K562 (cell line): ENCODE results near the gene OR13C5. TPM values are rescaled to one million over a fixed set of nuclear protein-coding genes. Genes with fewer than 3 reads are reported as not detected.

Experiments used
- ATAC-seq: fragments of 200-7000 bp; cut with Tn5 transposase; 3 replicates; pipeline ENCODE4 v1.9.1; 2020; ENCODE audit warnings: moderate library complexity
- BruUV-seq: library from RNA; stranded (reverse); fragments of 400-500 nt; replicated peaks from 2 replicates; lab custom pipeline; 2021; lab: Mats Ljungman, UMichigan
- CTCF ChIA-PET: fragments of 300-600 bp; formaldehyde crosslinking; extraction: SDS; loops from one replicate; lab custom pipeline; 2021; ENCODE audit warnings: low intra/inter-chr PET ratio; lab: Yijun Ruan, JAX
- POLR2A ChIA-PET: fragments of 300-600, 350-650 bp; sonication (Branson Sonifier 250); formaldehyde crosslinking; extraction: SDS; loops from one replicate; lab custom pipeline; 2021; ENCODE audit warnings: antibody characterized with exemption, inconsistent platforms; lab: Yijun Ruan, JAX
- DNase-seq, 4 experiments: peaks; one replicate each; pipeline versions ENCODE4 v3.0.0 to v3.0.0-alpha.2; 2011 to 2018; ENCODE audit warnings: low spot score in 3 of 4, mixed read lengths in 3 of 4; ENCODE audit errors: extremely low read depth in 1 of 4
- FAIRE-seq: peaks from 2 replicates; lab custom pipeline; 2011; peaks lifted over from hg19 to GRCh38; lab: Jason Lieb, UNC
- H2AFZ ChIP-seq: 2 replicates; pipeline ENCODE4 v1.6.0; 2011; ENCODE audit warnings: low read depth, low read length, control low read depth, inconsistent platforms
- H3K27ac ChIP-seq: fragments of 200-600 bp; 3 replicates; pipeline ENCODE4 v1.8.0; 2011; ENCODE audit warnings: low read depth, mild to moderate bottlenecking, control low read depth, inconsistent platforms, low read length, moderate library complexity, mixed read lengths; ENCODE audit errors: extremely low read depth
- H3K27me3 ChIP-seq, 2 experiments: fragments of 300-600 bp in 1 of 2; 2 replicates in 1 of 2; 3 replicates in 1 of 2; pipeline versions ENCODE4 v1.6.0 to v1.8.0; 2011; ENCODE audit warnings: inconsistent platforms in 2 of 2, low read length in 2 of 2, mild to moderate bottlenecking in 1 of 2, mixed read lengths in 1 of 2, moderate library complexity in 1 of 2; ENCODE audit not compliant: control insufficient read depth in 2 of 2, insufficient read depth in 2 of 2
- H3K36me3 ChIP-seq: fragments of 300-600 bp; 3 replicates; pipeline ENCODE4 v1.8.0; 2011; ENCODE audit warnings: mild to moderate bottlenecking, low read length, inconsistent platforms; ENCODE audit not compliant: control insufficient read depth, insufficient read depth
- H3K4me1 ChIP-seq, 2 experiments: fragments of 200-600 bp in 1 of 2; replicated peaks in 1 of 2; 2 replicates in 1 of 2; 3 replicates in 1 of 2; pipeline versions ENCODE4 v1.5.1 to v1.8.0; 2011; ENCODE audit warnings: inconsistent platforms in 2 of 2, low read length in 2 of 2, mild to moderate bottlenecking in 1 of 2, mixed read lengths in 1 of 2, moderate library complexity in 1 of 2; ENCODE audit not compliant: control insufficient read depth in 2 of 2, insufficient read depth in 2 of 2
- H3K4me2 ChIP-seq: 2 replicates; pipeline ENCODE4 v1.6.1; 2011; ENCODE audit warnings: low read length, control low read depth, inconsistent platforms, mixed read lengths; ENCODE audit not compliant: insufficient read depth
- H3K4me3 ChIP-seq: fragments of 200-600 bp; sonication (generic), shearing (Covaris generic); 2 replicates; pipeline ENCODE4 v1.5.1; 2016; ENCODE audit warnings: control low read depth, inconsistent platforms
- H3K79me2 ChIP-seq: fragments of 200-600 bp; 3 replicates; pipeline ENCODE4 v1.8.0; 2011; ENCODE audit warnings: low read length, inconsistent platforms; ENCODE audit not compliant: control insufficient read depth, insufficient read depth
- H3K9ac ChIP-seq, 2 experiments: 2 replicates each; pipeline versions ENCODE4 v1.6.0 to v1.6.1; 2011; ENCODE audit warnings: low read depth in 2 of 2, low read length in 2 of 2, control low read depth in 1 of 2, inconsistent platforms in 1 of 2, mild to moderate bottlenecking in 1 of 2, mixed read lengths in 1 of 2; ENCODE audit not compliant: insufficient read depth in 1 of 2
- H3K9me1 ChIP-seq: one replicate; pipeline ENCODE4 v1.6.0; 2011; ENCODE audit warnings: inconsistent platforms, mild to moderate bottlenecking, low read length, moderate library complexity; ENCODE audit not compliant: control insufficient read depth, insufficient read depth
- H3K9me3 ChIP-seq: replicated peaks from 2 replicates; pipeline ENCODE4 v1.5.1; 2011; ENCODE audit warnings: low read depth, low read length, inconsistent platforms; ENCODE audit not compliant: control insufficient read depth, insufficient read depth
- H4K20me1 ChIP-seq: replicated peaks from 2 replicates; pipeline ENCODE4 v1.6.1; 2011; ENCODE audit warnings: low read length, inconsistent platforms, mixed read lengths; ENCODE audit not compliant: control insufficient read depth, insufficient read depth
- CBFB ChIP-seq: sonication (generic); formaldehyde crosslinking; IDR thresholded peaks from 2 replicates; pipeline ENCODE4 v1.4.0; 2020; ENCODE audit warnings: mild to moderate bottlenecking, missing genetic modification reagents
- CBX5 ChIP-seq: IDR thresholded peaks from 2 replicates; pipeline ENCODE4 v1.6.1; 2014; ENCODE audit warnings: low read depth, borderline replicate concordance
- FOXO4 ChIP-seq: fragments of 450-650 bp; formaldehyde crosslinking; IDR thresholded peaks from 2 replicates; pipeline ENCODE4 v1.4.0; 2020; ENCODE audit warnings: mild to moderate bottlenecking, moderate library complexity
- HIVEP1 ChIP-seq: fragments of 250-450 bp; sonication (Bioruptor Pico); IDR thresholded peaks from 2 replicates; pipeline ENCODE4 v1.4.0; 2020; ENCODE audit warnings: mild to moderate bottlenecking
- KLF1 ChIP-seq: fragments of 450-650 bp; IDR thresholded peaks from 2 replicates; pipeline ENCODE4 v1.6.1; 2016; ENCODE audit warnings: missing genetic modification characterization, missing compliant biosample characterization
- MYC ChIP-seq, 2 experiments: fragments of 250-450 bp in 1 of 2; sonication (Bioruptor Pico) in 1 of 2; IDR thresholded peaks; 2 replicates each; pipeline versions ENCODE4 v1.5.1 to v1.6.1; 2012 to 2021; ENCODE audit warnings: low read depth in 2 of 2, borderline replicate concordance in 1 of 2, improper control_type of control experiment in 1 of 2, low read length in 1 of 2, mild to moderate bottlenecking in 1 of 2, moderate library complexity in 1 of 2
- POLR2B ChIP-seq: fragments of 450-650 bp; IDR thresholded peaks from 2 replicates; pipeline ENCODE4 v1.6.1; 2018; ENCODE audit warnings: low read depth; ENCODE audit not compliant: partially characterized antibody
- RNF2 ChIP-seq: sonication (generic); IDR thresholded peaks from 2 replicates; pipeline ENCODE4 v1.6.1; 2016
- ZNF3 ChIP-seq: fragments of 250-450 bp; sonication (Bioruptor Pico); IDR thresholded peaks from 2 replicates; pipeline ENCODE4 v1.5.0; 2021; ENCODE audit warnings: mild to moderate bottlenecking, moderate library complexity
- ZNF398 ChIP-seq: fragments of 250-450 bp; sonication (Bioruptor Pico); IDR thresholded peaks from 2 replicates; pipeline ENCODE4 v1.8.0; 2021; ENCODE audit warnings: moderate library complexity, mild to moderate bottlenecking, inconsistent platforms
- ZNF586 ChIP-seq: fragments of 450-650 bp; formaldehyde crosslinking; conservative IDR thresholded peaks from 2 replicates; pipeline ENCODE4 v1.4.0; 2020; ENCODE audit warnings: mild to moderate bottlenecking, moderate library complexity
- ZNF707 ChIP-seq: fragments of 250-450 bp; sonication (Bioruptor Pico); conservative IDR thresholded peaks from 2 replicates; pipeline ENCODE4 v1.8.0; 2022; ENCODE audit warnings: inconsistent platforms, mild to moderate bottlenecking, moderate library complexity
- ZNF77 ChIP-seq: fragments of 250-450 bp; sonication (Bioruptor Pico); IDR thresholded peaks from 2 replicates; pipeline ENCODE4 v1.5.0; 2020
- ZNF785 ChIP-seq: fragments of 250-450 bp; sonication (Bioruptor Pico); IDR thresholded peaks from 2 replicates; pipeline ENCODE4 v1.4.0; 2020; ENCODE audit warnings: mild to moderate bottlenecking
- ZSCAN32 ChIP-seq: fragments of 450-650 bp; formaldehyde crosslinking; IDR thresholded peaks from 2 replicates; pipeline ENCODE4 v1.4.0; 2020; ENCODE audit warnings: mild to moderate bottlenecking, moderate library complexity
- WGBS: fragments of 100-300 bp; shearing (Covaris generic); methylation state at CpG from one replicate; pipeline ENCODE4 v1.1.6; 2016; ENCODE audit warnings: low coverage, mixed read lengths; ENCODE audit not compliant: insufficient coverage; ENCODE audit errors: missing lambda C conversion rate; 5-methylcytosine and 5-hydroxymethylcytosine counted together
- in situ Hi-C: fragments of 300-500 bp; cut with MboI; formaldehyde crosslinking; loops from 4 replicates; pipeline ENCODE4 v1.15.0; 2018; ENCODE audit warnings: inconsistent platforms, mixed read lengths
- intact Hi-C: fragments of 100-400 bp; cut with micrococcal nuclease; formaldehyde crosslinking; loops from 2 replicates; pipeline ENCODE4 v1.14.2; 2022
- polyA plus RNA-seq, 8 experiments: library from polyadenylated mRNA; depleted of rRNA in 4 of 8; stranded (reverse) in 5 of 8; unstranded in 3 of 8; fragments of >200 nt; fragmentation: Nextera tagmentation in 2 of 8; fragmentation: Illumina TruSeq in 1 of 8; extraction: Ambion mirVana in 2 of 8; extraction: Trizol in 1 of 8; gene quantifications; 2 replicates each; pipeline versions ENCODE4 v1.2.1 to v1.2.3, GENCODE V29; 2011 to 2014; ENCODE audit warnings: inconsistent platforms in 1 of 8, missing spikeins in 1 of 8
- total RNA-seq, 7 experiments: library from RNA; depleted of rRNA in 6 of 7; stranded (reverse); fragments of >200 nt in 6 of 7; fragmentation: Illumina TruSeq in 2 of 7; extraction: Trizol in 2 of 7; gene quantifications; 2 replicates each; pipeline versions ENCODE4 v1.2.1 to v1.2.3, GENCODE V29; 2011 to 2021; ENCODE audit warnings: low replicate concordance in 1 of 7
- TF ChIP-seq, protein P1 (sequence below), 2 experiments: fragments of 450-650 bp in 1 of 2; sonication (generic) in 1 of 2; formaldehyde crosslinking in 1 of 2; IDR thresholded peaks in 1 of 2; conservative IDR thresholded peaks in 1 of 2; 2 replicates each; pipeline versions ENCODE4 v1.6.1 to v1.8.1; 2016 to 2023; ENCODE audit warnings: mild to moderate bottlenecking in 2 of 2, moderate library complexity in 2 of 2, inconsistent platforms in 1 of 2, missing genetic modification reagents in 1 of 2
- TF ChIP-seq, protein P2 (sequence below): sonication (generic); formaldehyde crosslinking; IDR thresholded peaks from 2 replicates; pipeline ENCODE4 v1.5.0; 2020; ENCODE audit warnings: missing genetic modification reagents

OR13C5 gene
- total and polyA plus RNA-seq, 9 of the 15 experiments (the other 6 are each of a cell fraction or from before 2014, with no cell fraction given), result not detected

DNA sequence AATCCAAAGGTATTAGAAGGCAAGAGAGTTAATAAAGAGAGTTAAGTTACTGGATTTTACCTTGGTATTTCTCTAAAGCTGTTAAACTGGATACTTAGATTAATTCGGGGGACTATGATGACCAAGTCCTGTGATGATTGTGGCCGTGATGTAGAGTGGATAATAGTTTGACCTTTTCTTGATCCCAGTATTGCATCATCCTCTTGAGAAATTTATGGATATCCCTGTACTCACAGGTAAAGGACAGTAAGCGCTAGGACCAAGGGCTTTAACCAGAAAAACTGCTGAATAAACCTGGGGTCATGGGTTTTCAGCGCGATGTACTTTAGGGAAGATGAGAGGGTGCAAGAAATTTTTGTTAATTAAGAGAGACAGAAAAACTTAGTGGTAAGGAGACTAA is 21.9 kb downstream of the OR13C5 start (continued):
- TF ChIP-seq, protein P1, sequence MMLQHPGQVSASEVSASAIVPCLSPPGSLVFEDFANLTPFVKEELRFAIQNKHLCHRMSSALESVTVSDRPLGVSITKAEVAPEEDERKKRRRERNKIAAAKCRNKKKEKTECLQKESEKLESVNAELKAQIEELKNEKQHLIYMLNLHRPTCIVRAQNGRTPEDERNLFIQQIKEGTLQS (IDR thresholded peaks at IDR 0.05), result 0 out of 2 replicates have a peak, but pooled peaks have one; percentile 16
- TF ChIP-seq, protein P1 (CRISPR knock-in tag; conservative IDR thresholded peaks at IDR 0.05), result no peak
- TF ChIP-seq HIVEP1, result no peak
- TF ChIP-seq FOXO4, result no peak
- no peak for TF ChIP-seq CBFB (CRISPR knock-in tag)
- TF ChIP-seq ZSCAN32 (CRISPR knock-in tag), result no peak
- TF ChIP-seq RNF2, result no peak
- TF ChIP-seq MYC (IDR thresholded peaks at IDR 0.05; ENCODE audit: low read depth, low read length), result no peak
- TF ChIP-seq MYC (CRISPR knock-in tag; IDR thresholded peaks at IDR 0.05; ENCODE audit: borderline replicate concordance, low read depth), result no peak

GRCh38 chr9:104575456-104575855 is 23.8 kb downstream of the OR13C5 start:
- POLR2A ChIA-PET, result no interaction called here
- Histone ChIP-seq H3K36me3 (no peaks in the 10 kb centered on the region), H3K4me3 (no peak overlapping the region), H3K4me1 (no peaks in the 10 kb centered on the region), H3K9me1 (no peaks in the 10 kb centered on the region), H3K27me3 (no peaks in the 10 kb centered on the region), H3K4me2 (no peak overlapping the region), H3K27ac (no peak overlapping the region), H3K79me2 (no peaks in the 10 kb centered on the region), H3K9me3 (no peaks in the 10 kb centered on the region), H3K9ac (no peak overlapping the region), H4K20me1 (no peaks in the 10 kb centered on the region), H2AFZ (no peak overlapping the region)
- WGBS, result 0% methylated on average over 2 of the region's 2 CpGs
- TF ChIP-seq POLR2B, result no peak
- no peak for TF ChIP-seq ZNF707 (CRISPR knock-in tag)
- TF ChIP-seq, protein P2, sequence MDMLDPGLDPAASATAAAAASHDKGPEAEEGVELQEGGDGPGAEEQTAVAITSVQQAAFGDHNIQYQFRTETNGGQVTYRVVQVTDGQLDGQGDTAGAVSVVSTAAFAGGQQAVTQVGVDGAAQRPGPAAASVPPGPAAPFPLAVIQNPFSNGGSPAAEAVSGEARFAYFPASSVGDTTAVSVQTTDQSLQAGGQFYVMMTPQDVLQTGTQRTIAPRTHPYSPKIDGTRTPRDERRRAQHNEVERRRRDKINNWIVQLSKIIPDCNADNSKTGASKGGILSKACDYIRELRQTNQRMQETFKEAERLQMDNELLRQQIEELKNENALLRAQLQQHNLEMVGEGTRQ (CRISPR knock-in tag), result no peak
- no peak for TF ChIP-seq ZNF3 (CRISPR knock-in tag)
- TF ChIP-seq ZNF77 (CRISPR knock-in tag), result no peak
- no peak for TF ChIP-seq ZNF398
- no peak for TF ChIP-seq ZNF586 (CRISPR knock-in tag)
- TF ChIP-seq ZNF785, result no peak
- no peak for TF ChIP-seq KLF1 (tag)
- no peak for TF ChIP-seq CBX5
- in situ Hi-C loops (no loop called here), intact Hi-C loops (no loop called here)
- ATAC-seq, result no peak
- BruUV-seq, result no TSS peak
- DNase-seq, result no peak
- FAIRE-seq, result no peak
- CTCF ChIA-PET, result no interaction called here
